ENCODE results near the gene PTK6.
"Not testable (repeated sequence)": the region's sequence is repeated elsewhere in the genome, so short reads cannot be mapped to it uniquely, and the experiment has no call there.

PTK6 gene

GRCh38 chr20:63529861-63530787, 7.1 kb downstream of the PTK6 start:
- DNase-seq (ENCODE audit: low read depth, low spot score) = no peak

GRCh38 chr20:63529180-63529860, 7.9 kb downstream of the PTK6 start:
- DNase-seq (ENCODE audit: low read depth, low spot score) = no peak

GRCh38 chr20:63527184-63527583, 10.0 kb downstream of the PTK6 start:
- no peak for DNase-seq (ENCODE audit: low read depth, low spot score)

- no peak for DNase-seq (ENCODE audit: low read depth, low spot score)
Measured at GRCh38 chr20:63525971-63526370, 11.2 kb downstream of the PTK6 start.

GRCh38 chr20:63525185-63525584, 12.0 kb downstream of the PTK6 start:
- no peak for DNase-seq (ENCODE audit: low read depth, low spot score)

- no peak for DNase-seq (ENCODE audit: low read depth, low spot score)
Measured at GRCh38 chr20:63522981-63523611, 14.1 kb downstream of the PTK6 start.

GRCh38 chr20:63522091-63522868, 14.9 kb downstream of the PTK6 start:
- peak; percentile 30 for DNase-seq (ENCODE audit: low read depth, low spot score)

- peak; percentile 42 for DNase-seq (ENCODE audit: low read depth, low spot score)
Measured at GRCh38 chr20:63521602-63522001, 15.6 kb downstream of the PTK6 start.

- peak; percentile 88 for DNase-seq (ENCODE audit: low read depth, low spot score)
Measured at GRCh38 chr20:63520934-63521601, 16.1 kb downstream of the PTK6 start.

GRCh38 chr20:63520504-63520933, 16.7 kb downstream of the PTK6 start, which contains the start of gene PPDPF:
Gene PPDPF, plus strand, starts transcription at chr20:63520765. Its CDS starts 544 bp downstream, at chr20:63521309.
- DNase-seq (ENCODE audit: low read depth, low spot score) = peak; percentile 94

GRCh38 chr20:63519668-63520503, 17.3 kb downstream of the PTK6 start:
- DNase-seq (ENCODE audit: low read depth, low spot score) = peak; percentile 79

GRCh38 chr20:63518946-63519667, 18.1 kb downstream of the PTK6 start:
- DNase-seq (ENCODE audit: low read depth, low spot score) = no peak

GRCh38 chr20:63518351-63518861, 18.8 kb downstream of the PTK6 start:
- DNase-seq (ENCODE audit: low read depth, low spot score) = no peak

GRCh38 chr20:63517376-63518309, 19.5 kb downstream of the PTK6 start:
- no peak for DNase-seq (ENCODE audit: low read depth, low spot score)

GRCh38 chr20:63514520-63514919, 22.7 kb downstream of the PTK6 start:
- DNase-seq (ENCODE audit: low read depth, low spot score) = not testable (repeated sequence)

- DNase-seq (ENCODE audit: low read depth, low spot score) = no peak
Measured at GRCh38 chr20:63513207-63513606, 24.0 kb downstream of the PTK6 start.

- DNase-seq (ENCODE audit: low read depth, low spot score) = no peak
Measured at GRCh38 chr20:63509088-63509564, 28.1 kb downstream of the PTK6 start.
